SK-N-SH treated with all-trans-retinoic acid at 6 μM for 48 hours (cell line): Measurements from ENCODE around the gene ABCF3.

Experiments
- ARNTL ChIP-seq: fragments of 450-650 bp; formaldehyde crosslinking; IDR thresholded peaks from 2 replicates; pipeline ENCODE4 v1.5.0; 2020; ENCODE audit warnings: low read depth, mild to moderate bottlenecking, moderate library complexity, borderline replicate concordance
- OSR1 ChIP-seq: fragments of 250-450 bp; sonication (Bioruptor Pico); IDR thresholded peaks from 2 replicates; pipeline ENCODE4 v1.8.0; 2022; ENCODE audit warnings: moderate library complexity, mild to moderate bottlenecking, inconsistent platforms
- RARB ChIP-seq: fragments of 250-450 bp; sonication (Bioruptor Pico); IDR thresholded peaks from 2 replicates; pipeline ENCODE4 v1.8.0; 2021; ENCODE audit warnings: mild to moderate bottlenecking, moderate library complexity
- SNAI2 ChIP-seq: fragments of 250-450 bp; sonication (Bioruptor Pico); IDR thresholded peaks from 2 replicates; pipeline ENCODE4 v1.5.0; 2020; ENCODE audit warnings: mild to moderate bottlenecking, moderate library complexity
- TOX ChIP-seq: fragments of 250-450 bp; sonication (Bioruptor Pico); IDR thresholded peaks from 2 replicates; pipeline ENCODE4 v1.8.0; 2021; ENCODE audit warnings: mild to moderate bottlenecking, moderate library complexity, borderline replicate concordance
- ZC3H10 ChIP-seq: fragments of 250-450 bp; sonication (Bioruptor Pico); IDR thresholded peaks from 2 replicates; pipeline ENCODE4 v1.5.1; 2021; ENCODE audit warnings: mild to moderate bottlenecking, moderate library complexity
- ZFP3 ChIP-seq: fragments of 250-450 bp; sonication (Bioruptor Pico); IDR thresholded peaks from 2 replicates; pipeline ENCODE4 v1.5.0; 2020; ENCODE audit warnings: mild to moderate bottlenecking, moderate library complexity
- TF ChIP-seq, protein P1 (sequence below): fragments of 250-450 bp; sonication (Bioruptor Pico); IDR thresholded peaks from 2 replicates; pipeline ENCODE4 v1.5.1; 2020; ENCODE audit warnings: low read depth, mild to moderate bottlenecking, moderate library complexity

DNA sequence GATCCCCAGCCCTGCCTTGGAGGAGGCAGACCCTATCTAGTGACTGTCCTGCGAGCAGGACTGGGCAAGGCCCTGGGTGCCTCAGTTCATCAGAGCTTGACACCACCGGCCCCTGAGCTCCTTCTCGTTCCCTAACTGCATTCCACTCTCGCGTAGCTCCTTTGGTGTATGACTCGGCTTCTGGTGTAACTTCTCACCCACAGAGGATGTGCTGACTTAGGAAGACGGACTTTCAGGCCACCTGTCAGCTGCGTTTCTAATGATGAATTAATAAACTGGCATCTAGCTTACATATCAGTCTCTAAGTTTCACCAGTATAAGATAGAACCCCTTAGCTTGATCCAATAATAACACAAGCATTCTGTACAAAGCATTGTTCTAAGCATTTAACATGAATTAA lies 17.5 kb downstream of the ABCF3 start:
- TF ChIP-seq RARB (CRISPR knock-in tag) (no peak), OSR1 (CRISPR knock-in tag) (no peak), TOX (CRISPR knock-in tag) (no peak), ZC3H10 (no peak), SNAI2 (no peak), ARNTL (no peak), ZFP3 (no peak)
- TF ChIP-seq, protein P1, sequence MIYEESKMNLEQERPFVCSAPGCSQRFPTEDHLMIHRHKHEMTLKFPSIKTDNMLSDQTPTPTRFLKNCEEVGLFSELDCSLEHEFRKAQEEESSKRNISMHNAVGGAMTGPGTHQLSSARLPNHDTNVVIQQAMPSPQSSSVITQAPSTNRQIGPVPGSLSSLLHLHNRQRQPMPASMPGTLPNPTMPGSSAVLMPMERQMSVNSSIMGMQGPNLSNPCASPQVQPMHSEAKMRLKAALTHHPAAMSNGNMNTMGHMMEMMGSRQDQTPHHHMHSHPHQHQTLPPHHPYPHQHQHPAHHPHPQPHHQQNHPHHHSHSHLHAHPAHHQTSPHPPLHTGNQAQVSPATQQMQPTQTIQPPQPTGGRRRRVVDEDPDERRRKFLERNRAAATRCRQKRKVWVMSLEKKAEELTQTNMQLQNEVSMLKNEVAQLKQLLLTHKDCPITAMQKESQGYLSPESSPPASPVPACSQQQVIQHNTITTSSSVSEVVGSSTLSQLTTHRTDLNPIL (CRISPR knock-in tag) = no peak
